ENCODE measurements around the gene CTIF.

DNA sequence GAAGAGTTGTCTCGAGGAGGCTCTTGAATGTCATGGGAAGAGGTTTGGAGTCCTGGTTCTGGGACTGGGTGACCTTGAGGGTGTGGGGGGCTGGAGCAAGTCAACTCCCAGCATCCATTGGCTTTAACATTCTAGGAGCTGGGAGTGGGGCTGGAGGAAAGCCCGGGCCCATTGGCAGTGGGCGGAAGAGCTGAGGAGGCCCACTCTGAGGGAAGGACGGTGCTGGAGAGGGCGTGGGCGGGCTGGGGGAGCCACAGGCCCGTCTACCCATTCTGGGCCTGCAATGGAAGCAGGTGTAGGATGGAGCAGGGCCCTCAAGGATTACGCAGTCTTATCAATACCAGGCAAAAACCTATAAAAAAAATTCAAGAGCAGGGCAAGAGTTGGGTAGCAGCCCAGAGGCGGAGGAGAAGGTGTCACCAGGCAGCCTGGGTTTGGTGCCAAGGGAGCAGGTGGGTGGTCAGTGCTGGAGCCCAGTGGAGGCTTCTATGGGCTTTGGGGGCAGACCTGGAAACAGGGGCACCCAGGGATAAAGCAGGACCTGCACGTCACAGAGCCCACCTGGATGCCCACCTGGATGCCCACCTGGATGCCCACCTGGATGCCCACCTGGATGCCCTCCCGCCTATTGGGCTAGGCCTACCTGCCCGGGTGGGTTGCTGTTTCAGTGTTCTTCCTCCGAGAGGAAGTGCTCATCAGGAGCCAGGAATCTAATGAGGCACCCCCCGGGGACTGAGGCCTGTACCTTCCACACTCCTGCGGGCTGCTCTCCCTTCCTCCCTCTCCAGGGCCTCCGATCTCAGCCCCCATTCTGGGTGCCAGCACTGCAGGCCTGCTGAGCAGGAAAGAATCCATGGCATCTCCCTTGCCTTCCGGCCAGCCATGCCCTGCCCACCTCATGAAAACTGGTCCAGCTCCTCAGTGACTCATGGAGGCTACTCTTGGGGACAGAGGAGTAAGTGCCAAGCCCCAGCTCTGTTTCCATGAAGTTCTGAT is 71.3 kb downstream of the CTIF start:
- TF ChIP-seq, protein P1, sequence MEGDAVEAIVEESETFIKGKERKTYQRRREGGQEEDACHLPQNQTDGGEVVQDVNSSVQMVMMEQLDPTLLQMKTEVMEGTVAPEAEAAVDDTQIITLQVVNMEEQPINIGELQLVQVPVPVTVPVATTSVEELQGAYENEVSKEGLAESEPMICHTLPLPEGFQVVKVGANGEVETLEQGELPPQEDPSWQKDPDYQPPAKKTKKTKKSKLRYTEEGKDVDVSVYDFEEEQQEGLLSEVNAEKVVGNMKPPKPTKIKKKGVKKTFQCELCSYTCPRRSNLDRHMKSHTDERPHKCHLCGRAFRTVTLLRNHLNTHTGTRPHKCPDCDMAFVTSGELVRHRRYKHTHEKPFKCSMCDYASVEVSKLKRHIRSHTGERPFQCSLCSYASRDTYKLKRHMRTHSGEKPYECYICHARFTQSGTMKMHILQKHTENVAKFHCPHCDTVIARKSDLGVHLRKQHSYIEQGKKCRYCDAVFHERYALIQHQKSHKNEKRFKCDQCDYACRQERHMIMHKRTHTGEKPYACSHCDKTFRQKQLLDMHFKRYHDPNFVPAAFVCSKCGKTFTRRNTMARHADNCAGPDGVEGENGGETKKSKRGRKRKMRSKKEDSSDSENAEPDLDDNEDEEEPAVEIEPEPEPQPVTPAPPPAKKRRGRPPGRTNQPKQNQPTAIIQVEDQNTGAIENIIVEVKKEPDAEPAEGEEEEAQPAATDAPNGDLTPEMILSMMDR (conservative IDR thresholded peaks at IDR 0.05 in 1 of 2, IDR thresholded peaks at IDR 0.05 in 1 of 2; ENCODE audit: low read depth in 1 of 2, low read length in 2 of 2) = no peak
- TF ChIP-seq EZH2 (IDR thresholded peaks at IDR 0.05; ENCODE audit: low read length, missing control alignments) = no peak
